H9 (cell line): Measurements from ENCODE around the gene TUT7. TPM values are rescaled to one million over a fixed set of nuclear protein-coding genes. Genes with fewer than 3 reads are reported as not detected.

Experiments
- DNase-seq: peaks from one replicate; pipeline ENCODE4 v3.0.0-alpha.2; 2017
- H2AFZ ChIP-seq: one replicate; pipeline ENCODE4 v1.6.1; 2013; ENCODE audit warnings: mild to moderate bottlenecking, low read length, control low read depth, moderate library complexity
- H2AK5ac ChIP-seq: 2 replicates; pipeline ENCODE4 v1.6.1; 2013; ENCODE audit warnings: low read length, control low read depth, mixed read lengths; ENCODE audit not compliant: insufficient read length
- H2BK120ac ChIP-seq: one replicate; pipeline ENCODE4 v1.6.1; 2013; ENCODE audit warnings: low read depth, mild to moderate bottlenecking, low read length, control low read depth, inconsistent platforms; ENCODE audit not compliant: poor library complexity, severe bottlenecking
- H2BK12ac ChIP-seq: 2 replicates; pipeline ENCODE4 v1.6.1; 2013; ENCODE audit warnings: low read length, control low read depth, mixed read lengths, low read depth; ENCODE audit not compliant: insufficient read length
- H2BK15ac ChIP-seq: 2 replicates; pipeline ENCODE4 v1.6.1; 2013; ENCODE audit warnings: low read depth, low read length, control low read depth
- H2BK20ac ChIP-seq: one replicate; pipeline ENCODE4 v1.6.1; 2013; ENCODE audit warnings: low read depth, mild to moderate bottlenecking, low read length, control low read depth, inconsistent platforms; ENCODE audit not compliant: poor library complexity, severe bottlenecking
- H2BK5ac ChIP-seq: 2 replicates; pipeline ENCODE4 v1.6.1; 2013; ENCODE audit warnings: low read length, control low read depth, mixed read lengths; ENCODE audit not compliant: insufficient read length
- H3K14ac ChIP-seq: 2 replicates; pipeline ENCODE4 v1.6.1; 2013; ENCODE audit warnings: low read length, control low read depth; ENCODE audit not compliant: insufficient read depth
- H3K18ac ChIP-seq: 2 replicates; pipeline ENCODE4 v1.6.1; 2013; ENCODE audit warnings: low read depth, mild to moderate bottlenecking, mixed read lengths, low read length, control low read depth; ENCODE audit not compliant: insufficient read length
- H3K23ac ChIP-seq: 2 replicates; pipeline ENCODE4 v1.6.1; 2013; ENCODE audit warnings: low read length, control low read depth, mixed read lengths, low read depth; ENCODE audit not compliant: insufficient read length
- H3K23me2 ChIP-seq: 2 replicates; pipeline ENCODE4 v1.6.1; 2013; ENCODE audit warnings: low read depth, mild to moderate bottlenecking, mixed read lengths, low read length, control low read depth; ENCODE audit not compliant: insufficient read length, poor library complexity, severe bottlenecking
- H3K27ac ChIP-seq: 2 replicates; pipeline ENCODE4 v1.5.1; 2013; ENCODE audit warnings: low read length, control low read depth, mixed read lengths, low read depth; ENCODE audit not compliant: insufficient read length
- H3K27me3 ChIP-seq: 2 replicates; pipeline ENCODE4 v1.6.1; 2013; ENCODE audit warnings: low read length, control low read depth, inconsistent platforms; ENCODE audit not compliant: insufficient read depth
- H3K4ac ChIP-seq: 2 replicates; pipeline ENCODE4 v1.6.1; 2013; ENCODE audit warnings: low read depth, mild to moderate bottlenecking, control low read depth, inconsistent platforms, low read length, moderate library complexity
- H3K4me1 ChIP-seq: 2 replicates; pipeline ENCODE4 v1.6.1; 2013; ENCODE audit warnings: low read length, control low read depth, inconsistent platforms; ENCODE audit not compliant: insufficient read depth
- H3K4me2 ChIP-seq: 2 replicates; pipeline ENCODE4 v1.6.1; 2013; ENCODE audit warnings: low read length, control low read depth, mixed read lengths; ENCODE audit not compliant: insufficient read length, insufficient read depth
- H3K56ac ChIP-seq: 2 replicates; pipeline ENCODE4 v1.6.1; 2013; ENCODE audit warnings: low read depth, mild to moderate bottlenecking, mixed read lengths, low read length, control low read depth; ENCODE audit not compliant: insufficient read length
- H3K79me1 ChIP-seq: 2 replicates; pipeline ENCODE4 v1.6.1; 2013; ENCODE audit warnings: low read depth, mild to moderate bottlenecking, moderate library complexity, low read length, control low read depth, inconsistent platforms; ENCODE audit not compliant: insufficient read depth, poor library complexity, severe bottlenecking
- H3K79me2 ChIP-seq: 2 replicates; pipeline ENCODE4 v1.6.1; 2013; ENCODE audit warnings: low read length, control low read depth, inconsistent platforms; ENCODE audit not compliant: insufficient read depth
- H3K9ac ChIP-seq: 2 replicates; pipeline ENCODE4 v1.6.1; 2013; ENCODE audit warnings: low read length, control low read depth, mixed read lengths; ENCODE audit not compliant: insufficient read length; ENCODE audit errors: extremely low read depth
- H3K9me3 ChIP-seq: one replicate; pipeline ENCODE4 v1.6.1; 2013; ENCODE audit warnings: low read depth, low read length, inconsistent platforms; ENCODE audit not compliant: control insufficient read depth
- H3T11ph ChIP-seq: one replicate; pipeline ENCODE4 v1.6.1; 2013; ENCODE audit warnings: mild to moderate bottlenecking, low read length, control low read depth, inconsistent platforms
- H4K20me1 ChIP-seq: one replicate; pipeline ENCODE4 v1.6.1; 2013; ENCODE audit not compliant: control insufficient read depth, insufficient read length, insufficient read depth
- H4K5ac ChIP-seq: 2 replicates; pipeline ENCODE4 v1.6.1; 2013; ENCODE audit warnings: low read depth, mild to moderate bottlenecking, mixed read lengths, low read length, control low read depth; ENCODE audit not compliant: insufficient read length
- H4K8ac ChIP-seq: replicated peaks from 2 replicates; pipeline ENCODE4 v1.6.1; 2013; ENCODE audit warnings: low read length, control low read depth, mixed read lengths, low read depth; ENCODE audit not compliant: insufficient read length
- H4K91ac ChIP-seq: 2 replicates; pipeline ENCODE4 v1.6.1; 2013; ENCODE audit warnings: low read depth, mild to moderate bottlenecking, moderate library complexity, mixed read lengths, low read length, control low read depth; ENCODE audit not compliant: insufficient read length
- H3K27ac Mint-ChIP-seq, 3 experiments: 2 replicates in 2 of 3; 3 replicates in 1 of 3; pipeline ENCODE4 v1.8.0; 2020 to 2021; ENCODE audit warnings: mixed read lengths in 3 of 3, mild to moderate bottlenecking in 1 of 3, moderate library complexity in 1 of 3
- H3K27me3 Mint-ChIP-seq: 2 replicates; pipeline ENCODE4 v1.8.0; 2021; ENCODE audit warnings: low read depth, mild to moderate bottlenecking, moderate library complexity, mixed read lengths
- H3K36me3 Mint-ChIP-seq, 3 experiments: 2 replicates in 2 of 3; 3 replicates in 1 of 3; pipeline ENCODE4 v1.8.0; 2020 to 2021; ENCODE audit warnings: low read depth in 3 of 3, mixed read lengths in 3 of 3; ENCODE audit not compliant: insufficient read depth in 1 of 3
- H3K4me1 Mint-ChIP-seq, 2 experiments: 2 replicates each; pipeline ENCODE4 v1.8.0; 2020; ENCODE audit warnings: mixed read lengths in 2 of 2
- H3K4me3 Mint-ChIP-seq, 2 experiments: 2 replicates in 1 of 2; 3 replicates in 1 of 2; pipeline ENCODE4 v1.8.0; 2020 to 2021; ENCODE audit warnings: mild to moderate bottlenecking in 2 of 2, mixed read lengths in 2 of 2, moderate library complexity in 1 of 2
- H3K9me3 Mint-ChIP-seq, 2 experiments: 2 replicates in 1 of 2; 3 replicates in 1 of 2; pipeline ENCODE4 v1.8.0; 2020; ENCODE audit warnings: mild to moderate bottlenecking in 2 of 2, mixed read lengths in 2 of 2, moderate library complexity in 1 of 2
- CTCF ChIP-seq: fragments of 200-600 bp; sonication (generic); conservative IDR thresholded peaks from 3 replicates; pipeline ENCODE4 v1.8.0; 2021; ENCODE audit warnings: antibody characterized with exemption, mild to moderate bottlenecking
- WGBS: extraction: QIAGEN DNeasy Blood & Tissue Kit; methylation state at CpG from one replicate; pipeline ENCODE4 v1.1.7; 2013; ENCODE audit warnings: missing lambda C conversion rate, low lambda C conversion rate, mixed read lengths; ENCODE audit not compliant: insufficient read length; ENCODE audit errors: extremely low coverage; 5-methylcytosine and 5-hydroxymethylcytosine counted together
- total RNA-seq: library from RNA; stranded (reverse); gene quantifications from 2 replicates; pipeline ENCODE4 v1.2.1, GENCODE V29; 2021

Gene TUT7
- total RNA-seq, 1 experiment from 2014 or later, result 23.1 TPM

GRCh38 chr9:86241216-86241615 lies 113.0 kb downstream of the TUT7 start:
- Mint-ChIP-seq H3K27ac (peak overlapping the region in 1 of 3 experiments; percentile 30; a peak in 1 of 7 replicates), H3K4me3 (no peak overlapping the region), H3K9me3 (no peaks in the 10 kb centered on the region), H3K4me1 (peaks cover 0 to 4% of the 10 kb centered on the region in 2 experiments; a peak in 2 of 4 replicates), H3K27me3 (no peaks in the 10 kb centered on the region), H3K36me3 (no peaks in the 10 kb centered on the region)
- Histone ChIP-seq H2BK120ac (no peak overlapping the region), H4K8ac (no peak overlapping the region), H4K91ac (no peak overlapping the region), H3K4me2 (no peak overlapping the region), H3K23ac (no peak overlapping the region), H3K4me1 (no peaks in the 10 kb centered on the region), H2BK15ac (no peak overlapping the region), H3K27ac (no peak overlapping the region), H2BK12ac (no peak overlapping the region), H3K79me2 (no peaks in the 10 kb centered on the region), H3T11ph (no peak overlapping the region), H3K27me3 (no peaks in the 10 kb centered on the region), H3K9me3 (no peaks in the 10 kb centered on the region), H3K9ac (no peak overlapping the region), H4K20me1 (no peaks in the 10 kb centered on the region), H2BK5ac (no peak overlapping the region), H3K18ac (no peak overlapping the region), H2BK20ac (no peak overlapping the region), H2AFZ (no peak overlapping the region), H3K4ac (no peak overlapping the region), H3K56ac (no peak overlapping the region), H3K14ac (no peak overlapping the region), H3K23me2 (no peaks in the 10 kb centered on the region), H4K5ac (no peak overlapping the region), H3K79me1 (no peaks in the 10 kb centered on the region), H2AK5ac (no peak overlapping the region)
- no peak for TF ChIP-seq CTCF
- DNase-seq, result no peak
- WGBS, result no CpG with 5 or more reads among the region's 7 CpGs
